HepG2 (cell line): ENCODE measurements around the gene VIPR1. TPM values are rescaled to one million over a fixed set of nuclear protein-coding genes. Genes with fewer than 3 reads are reported as not detected.
A peak's percentile ranks its signal among the peaks of the same experiment; 100 is the strongest.

Experiments
- GPN1 ChIP-seq: sonication (generic); formaldehyde crosslinking; IDR thresholded peaks from 2 replicates; pipeline ENCODE4 v1.5.1; 2020; ENCODE audit warnings: missing genetic modification reagents, borderline replicate concordance
- HNF1A ChIP-seq, 2 experiments: sonication (generic) in 1 of 2; formaldehyde crosslinking in 1 of 2; IDR thresholded peaks; 2 replicates each; pipeline versions ENCODE4 v1.4.0 to v1.6.1; 2016 to 2020; ENCODE audit warnings: borderline replicate concordance in 1 of 2, low read depth in 1 of 2, mild to moderate bottlenecking in 1 of 2, missing genetic modification reagents in 1 of 2
- NFYC ChIP-seq: IDR thresholded peaks from 2 replicates; pipeline ENCODE4 v1.6.1; 2016; ENCODE audit warnings: missing genetic modification reagents, missing compliant biosample characterization
- SP2 ChIP-seq: sonication (generic); formaldehyde crosslinking; IDR thresholded peaks from 2 replicates; pipeline ENCODE4 v1.5.1; 2020; ENCODE audit warnings: mild to moderate bottlenecking, missing genetic modification reagents
- ZEB1 ChIP-seq: IDR thresholded peaks from 2 replicates; pipeline ENCODE4 v1.6.1; 2012; ENCODE audit warnings: mild to moderate bottlenecking, low read depth, inconsistent platforms; ENCODE audit not compliant: insufficient replicate concordance
- ZNF501 ChIP-seq: sonication (generic); formaldehyde crosslinking; IDR thresholded peaks from 2 replicates; pipeline ENCODE4 v1.5.1; 2020; ENCODE audit warnings: mild to moderate bottlenecking, moderate library complexity, missing genetic modification reagents
- polyA plus RNA-seq, 8 experiments: library from polyadenylated mRNA; depleted of rRNA in 3 of 8; stranded (reverse) in 7 of 8; unstranded in 1 of 8; fragments of >200 nt; fragmentation: Illumina TruSeq in 4 of 8; extraction: Trizol in 4 of 8; gene quantifications; 2 replicates each; pipeline versions ENCODE4 v1.2.1 to v1.2.3, GENCODE V29; 2011 to 2016; ENCODE audit warnings: low read depth in 4 of 8, missing spikeins in 1 of 8, mixed read lengths in 1 of 8; ENCODE audit not compliant: insufficient read depth in 1 of 8
- total RNA-seq, 5 experiments: library from RNA; depleted of rRNA; stranded (reverse); fragments of >200 nt; fragmentation: Illumina TruSeq; extraction: Trizol; gene quantifications; 2 replicates each; pipeline ENCODE4 v1.2.3, GENCODE V29; 2016; ENCODE audit warnings: low read depth in 1 of 5
- TF ChIP-seq, protein P1 (sequence below): IDR thresholded peaks from 2 replicates; pipeline ENCODE4 v1.6.1; 2018; ENCODE audit warnings: missing genetic modification reagents, mild to moderate bottlenecking, missing compliant biosample characterization
- TF ChIP-seq, protein P2 (sequence below): sonication (generic); formaldehyde crosslinking; IDR thresholded peaks from 2 replicates; pipeline ENCODE4 v1.8.1; 2023; ENCODE audit warnings: mild to moderate bottlenecking, moderate library complexity, missing genetic modification reagents

The VIPR1 gene
- total and polyA plus RNA-seq, 2 of the 13 experiments (the other 11 are each of a cell fraction or from before 2014, with no cell fraction given): 0.04 to 0.11 TPM

DNA sequence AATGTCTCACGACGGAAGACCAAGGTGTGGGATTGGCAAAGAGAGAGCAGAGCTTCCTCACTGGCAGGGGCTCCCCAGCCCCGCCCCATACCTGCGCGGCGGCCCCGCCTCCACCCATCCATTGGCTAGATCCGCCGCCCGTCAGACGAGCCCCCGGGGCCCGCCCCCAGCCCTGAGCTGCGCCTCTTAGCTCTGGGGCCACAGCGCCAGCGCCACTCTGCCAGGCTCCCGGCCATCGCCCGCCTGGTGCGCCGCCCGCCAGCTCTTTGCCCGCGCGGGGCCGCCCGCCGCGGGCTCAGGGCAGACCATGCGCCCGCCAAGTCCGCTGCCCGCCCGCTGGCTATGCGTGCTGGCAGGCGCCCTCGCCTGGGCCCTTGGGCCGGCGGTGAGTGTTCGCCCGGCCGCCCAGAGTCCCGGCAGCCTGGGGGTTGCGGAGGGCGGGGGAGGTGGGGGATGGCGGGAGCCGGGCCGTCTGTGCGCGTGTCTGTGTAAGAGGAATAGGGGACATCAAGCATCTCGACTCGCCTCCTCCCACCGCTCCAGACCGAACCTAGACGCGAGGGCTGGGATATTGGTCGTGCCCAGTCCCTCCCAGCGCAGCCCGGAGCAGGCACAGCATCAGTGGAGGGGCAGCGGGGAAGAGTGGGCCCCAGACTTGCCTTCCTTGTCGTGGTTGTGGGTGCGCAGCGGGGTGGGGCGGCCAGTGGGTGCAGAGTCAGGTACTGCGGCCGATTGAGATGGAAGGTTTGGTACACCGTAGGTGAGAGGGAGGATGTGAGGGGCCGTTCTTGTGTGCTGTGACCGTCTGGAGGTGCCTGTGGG is at the start of gene VIPR1 (continued):
- no peak for TF ChIP-seq HNF1A (IDR thresholded peaks at IDR 0.05; ENCODE audit: low read depth)
- 0 out of 2 replicates have a peak, but pooled peaks have one; percentile 22 for TF ChIP-seq HNF1A (CRISPR knock-in tag; IDR thresholded peaks at IDR 0.05; ENCODE audit: borderline replicate concordance)
- TF ChIP-seq NFYC: peak; percentile 84
- TF ChIP-seq, protein P1, sequence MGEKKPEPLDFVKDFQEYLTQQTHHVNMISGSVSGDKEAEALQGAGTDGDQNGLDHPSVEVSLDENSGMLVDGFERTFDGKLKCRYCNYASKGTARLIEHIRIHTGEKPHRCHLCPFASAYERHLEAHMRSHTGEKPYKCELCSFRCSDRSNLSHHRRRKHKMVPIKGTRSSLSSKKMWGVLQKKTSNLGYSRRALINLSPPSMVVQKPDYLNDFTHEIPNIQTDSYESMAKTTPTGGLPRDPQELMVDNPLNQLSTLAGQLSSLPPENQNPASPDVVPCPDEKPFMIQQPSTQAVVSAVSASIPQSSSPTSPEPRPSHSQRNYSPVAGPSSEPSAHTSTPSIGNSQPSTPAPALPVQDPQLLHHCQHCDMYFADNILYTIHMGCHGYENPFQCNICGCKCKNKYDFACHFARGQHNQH (CRISPR knock-in tag): no peak
- TF ChIP-seq GPN1 (CRISPR knock-in tag): no peak
- TF ChIP-seq ZNF501 (CRISPR knock-in tag): no peak
- TF ChIP-seq, protein P2, sequence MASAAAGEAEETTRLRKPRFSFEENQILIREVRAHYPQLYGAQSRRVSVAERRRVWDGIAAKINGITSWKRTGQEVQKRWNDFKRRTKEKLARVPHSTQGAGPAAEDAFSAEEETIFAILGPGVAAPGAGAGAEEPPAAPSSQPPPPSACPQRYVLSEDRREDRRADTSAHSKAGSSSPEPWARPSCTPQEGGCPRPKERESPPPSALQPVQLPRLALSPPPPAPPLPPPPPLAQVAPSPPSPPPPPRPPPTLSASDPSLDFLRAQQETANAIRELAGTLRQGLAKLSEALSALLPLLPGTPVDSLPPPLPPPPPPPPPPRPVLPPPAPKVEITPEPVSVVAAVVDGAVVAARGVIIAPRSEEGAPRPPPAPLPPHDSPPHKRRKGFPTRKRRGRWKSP (CRISPR knock-in tag): peak; percentile 67; the same call in 1 of the 2 replicates
- TF ChIP-seq ZEB1: peak; percentile 86
- peak; percentile 89 for TF ChIP-seq SP2 (CRISPR knock-in tag)
